K562 (cell line): Measurements from ENCODE around the gene CEP170. TPM values are rescaled to one million over a fixed set of nuclear protein-coding genes. Genes with fewer than 3 reads are reported as not detected.

ENCODE experiments used
- HMG20B ChIP-seq: fragments of 250-450 bp; sonication (Bioruptor Pico); IDR thresholded peaks from 2 replicates; pipeline ENCODE4 v1.5.0; 2021; ENCODE audit warnings: mild to moderate bottlenecking
- SMAD4 ChIP-seq: fragments of 250-450 bp; sonication (Bioruptor Pico); conservative IDR thresholded peaks from 2 replicates; pipeline ENCODE4 v1.8.0; 2021; ENCODE audit warnings: inconsistent platforms, mild to moderate bottlenecking, moderate library complexity
- SRSF3 ChIP-seq: fragments of 200-400 bp; formaldehyde crosslinking; IDR thresholded peaks from 2 replicates; pipeline ENCODE4 v1.6.1; 2016; ENCODE audit warnings: mild to moderate bottlenecking, low read length, moderate library complexity; ENCODE audit not compliant: insufficient read depth
- TGIF2 ChIP-seq: sonication (generic); formaldehyde crosslinking; IDR thresholded peaks from 2 replicates; pipeline ENCODE4 v1.8.1; 2022; ENCODE audit warnings: mild to moderate bottlenecking, missing genetic modification reagents, moderate library complexity
- THRAP3 ChIP-seq: fragments of 450-650 bp; IDR thresholded peaks from 2 replicates; pipeline ENCODE4 v1.6.1; 2016; ENCODE audit warnings: mild to moderate bottlenecking, inconsistent platforms, borderline replicate concordance
- TRIM28 ChIP-seq: fragments of 450-650 bp; IDR thresholded peaks from 2 replicates; pipeline ENCODE4 v1.6.1; 2017
- YY1 ChIP-seq, 3 experiments: IDR thresholded peaks; 2 replicates each; pipeline ENCODE4 v1.6.1; 2011; ENCODE audit warnings: low read length in 2 of 3, mild to moderate bottlenecking in 2 of 3, moderate library complexity in 2 of 3, borderline replicate concordance in 1 of 3, control low read depth in 1 of 3, low read depth in 1 of 3; ENCODE audit not compliant: insufficient read depth in 3 of 3, insufficient replicate concordance in 2 of 3, control insufficient read depth in 1 of 3, insufficient read length in 1 of 3; ENCODE audit errors: extremely low read depth in 1 of 3
- ZNF239 ChIP-seq: fragments of 250-450 bp; sonication (Bioruptor Pico); IDR thresholded peaks from 2 replicates; pipeline ENCODE4 v1.4.0; 2020; ENCODE audit warnings: mild to moderate bottlenecking
- ZNF695 ChIP-seq: fragments of 450-650 bp; formaldehyde crosslinking; IDR thresholded peaks from 2 replicates; pipeline ENCODE4 v1.4.0; 2020; ENCODE audit warnings: mild to moderate bottlenecking, moderate library complexity
- ZZZ3 ChIP-seq: fragments of 450-650 bp; IDR thresholded peaks from 2 replicates; pipeline ENCODE4 v1.6.1; 2016; ENCODE audit warnings: antibody characterized with exemption, mild to moderate bottlenecking, moderate library complexity
- polyA plus RNA-seq, 8 experiments: library from polyadenylated mRNA; depleted of rRNA in 4 of 8; stranded (reverse) in 5 of 8; unstranded in 3 of 8; fragments of >200 nt; fragmentation: Nextera tagmentation in 2 of 8; fragmentation: Illumina TruSeq in 1 of 8; extraction: Ambion mirVana in 2 of 8; extraction: Trizol in 1 of 8; gene quantifications; 2 replicates each; pipeline versions ENCODE4 v1.2.1 to v1.2.3, GENCODE V29; 2011 to 2014; ENCODE audit warnings: inconsistent platforms in 1 of 8, missing spikeins in 1 of 8
- total RNA-seq, 7 experiments: library from RNA; depleted of rRNA in 6 of 7; stranded (reverse); fragments of >200 nt in 6 of 7; fragmentation: Illumina TruSeq in 2 of 7; extraction: Trizol in 2 of 7; gene quantifications; 2 replicates each; pipeline versions ENCODE4 v1.2.1 to v1.2.3, GENCODE V29; 2011 to 2021; ENCODE audit warnings: low replicate concordance in 1 of 7
- TF ChIP-seq, protein P1 (sequence below): fragments of 150-350 bp; IDR thresholded peaks from 2 replicates; pipeline ENCODE4 v1.6.1; 2014; ENCODE audit warnings: low read depth, mild to moderate bottlenecking, low read length, borderline replicate concordance
- TF ChIP-seq, protein P2 (sequence below): fragments of 250-450 bp; sonication (Bioruptor Pico); IDR thresholded peaks from 2 replicates; pipeline ENCODE4 v1.8.0; 2021; ENCODE audit warnings: borderline replicate concordance, mild to moderate bottlenecking, moderate library complexity; ENCODE audit not compliant: poor library complexity, severe bottlenecking
- TF ChIP-seq, protein P3 (sequence below): fragments of 250-450 bp; sonication (Bioruptor Pico); IDR thresholded peaks from 2 replicates; pipeline ENCODE4 v1.9.0; 2021; ENCODE audit warnings: mild to moderate bottlenecking, inconsistent platforms
- TF ChIP-seq, protein P4 (sequence below): fragments of 250-450 bp; sonication (Bioruptor Pico); IDR thresholded peaks from 2 replicates; pipeline ENCODE4 v1.5.1; 2021; ENCODE audit warnings: mild to moderate bottlenecking
- TF ChIP-seq, protein P5 (sequence below): sonication (generic); formaldehyde crosslinking; IDR thresholded peaks from 2 replicates; pipeline ENCODE4 v1.9.0; 2022; ENCODE audit warnings: mild to moderate bottlenecking, missing genetic modification reagents

Gene CEP170
- total and polyA plus RNA-seq, 9 of the 15 experiments (the other 6 are each of a cell fraction or from before 2014, with no cell fraction given): 22.6 to 110 (median 68.5) TPM

DNA sequence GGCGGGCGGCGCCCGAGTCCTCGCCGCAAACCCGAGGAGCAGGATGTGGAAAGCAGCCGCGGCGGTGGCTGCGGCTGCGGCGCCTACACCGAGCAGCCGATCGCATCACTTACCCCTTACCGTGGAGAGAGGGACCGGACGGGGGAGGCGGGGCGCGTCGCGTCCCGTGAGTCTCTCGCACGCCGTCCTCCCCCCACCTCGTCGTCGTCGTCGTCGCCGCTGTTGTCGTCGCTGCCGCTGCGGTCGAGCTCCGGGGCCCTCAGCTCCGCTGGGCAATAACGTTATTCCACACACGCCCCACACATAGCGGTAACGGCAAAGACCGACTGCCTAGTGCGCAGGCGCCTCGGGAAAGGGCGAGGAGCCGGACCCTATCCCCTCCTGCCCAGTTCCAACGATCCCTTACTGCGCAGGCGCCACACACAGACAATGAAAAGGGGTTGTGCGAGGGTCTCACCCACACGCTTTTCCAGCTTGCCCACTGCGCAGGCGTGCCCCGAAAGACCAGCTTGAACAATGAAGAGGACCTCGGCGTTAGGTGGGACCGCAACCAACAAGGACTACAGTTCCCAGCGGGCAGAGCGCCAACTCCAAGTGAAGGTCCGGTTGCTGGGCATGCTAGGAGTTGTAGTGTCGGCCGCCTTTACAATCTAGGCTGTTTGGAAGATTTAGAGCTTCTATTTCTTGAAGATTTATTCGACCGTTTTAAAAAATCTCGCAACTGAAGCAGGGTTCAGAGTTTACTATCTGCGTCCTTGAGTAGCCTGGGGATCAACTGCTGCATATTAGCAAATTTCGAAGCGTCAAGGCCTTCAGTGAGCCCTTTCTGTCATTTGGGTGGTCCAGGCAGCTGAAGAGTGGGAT is at the start of gene CEP170 (continued):
- TF ChIP-seq, protein P1, sequence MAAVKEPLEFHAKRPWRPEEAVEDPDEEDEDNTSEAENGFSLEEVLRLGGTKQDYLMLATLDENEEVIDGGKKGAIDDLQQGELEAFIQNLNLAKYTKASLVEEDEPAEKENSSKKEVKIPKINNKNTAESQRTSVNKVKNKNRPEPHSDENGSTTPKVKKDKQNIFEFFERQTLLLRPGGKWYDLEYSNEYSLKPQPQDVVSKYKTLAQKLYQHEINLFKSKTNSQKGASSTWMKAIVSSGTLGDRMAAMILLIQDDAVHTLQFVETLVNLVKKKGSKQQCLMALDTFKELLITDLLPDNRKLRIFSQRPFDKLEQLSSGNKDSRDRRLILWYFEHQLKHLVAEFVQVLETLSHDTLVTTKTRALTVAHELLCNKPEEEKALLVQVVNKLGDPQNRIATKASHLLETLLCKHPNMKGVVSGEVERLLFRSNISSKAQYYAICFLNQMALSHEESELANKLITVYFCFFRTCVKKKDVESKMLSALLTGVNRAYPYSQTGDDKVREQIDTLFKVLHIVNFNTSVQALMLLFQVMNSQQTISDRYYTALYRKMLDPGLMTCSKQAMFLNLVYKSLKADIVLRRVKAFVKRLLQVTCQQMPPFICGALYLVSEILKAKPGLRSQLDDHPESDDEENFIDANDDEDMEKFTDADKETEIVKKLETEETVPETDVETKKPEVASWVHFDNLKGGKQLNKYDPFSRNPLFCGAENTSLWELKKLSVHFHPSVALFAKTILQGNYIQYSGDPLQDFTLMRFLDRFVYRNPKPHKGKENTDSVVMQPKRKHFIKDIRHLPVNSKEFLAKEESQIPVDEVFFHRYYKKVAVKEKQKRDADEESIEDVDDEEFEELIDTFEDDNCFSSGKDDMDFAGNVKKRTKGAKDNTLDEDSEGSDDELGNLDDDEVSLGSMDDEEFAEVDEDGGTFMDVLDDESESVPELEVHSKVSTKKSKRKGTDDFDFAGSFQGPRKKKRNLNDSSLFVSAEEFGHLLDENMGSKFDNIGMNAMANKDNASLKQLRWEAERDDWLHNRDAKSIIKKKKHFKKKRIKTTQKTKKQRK: no peak
- TF ChIP-seq HMG20B (CRISPR knock-in tag) (no peak; the same call in 1 of the 2 replicates), SMAD4 (peak; percentile 68), ZNF239 (CRISPR knock-in tag) (peak; percentile 36; the same call in 1 of the 2 replicates), SRSF3 (no peak), TRIM28 (no peak), YY1 (IDR thresholded peaks at IDR 0.05; ENCODE audit: borderline replicate concordance in 1 of 3, control insufficient read depth in 1 of 3, extremely low read depth in 1 of 3, insufficient read depth in 3 of 3, insufficient read length in 1 of 3, insufficient replicate concordance in 2 of 3, low read depth in 1 of 3, low read length in 2 of 3) (peak in 1 of 3 experiments; percentile 51), ZZZ3 (no peak), THRAP3 (no peak), ZNF695 (CRISPR knock-in tag) (no peak), TGIF2 (CRISPR knock-in tag) (no peak)
- TF ChIP-seq, protein P2, sequence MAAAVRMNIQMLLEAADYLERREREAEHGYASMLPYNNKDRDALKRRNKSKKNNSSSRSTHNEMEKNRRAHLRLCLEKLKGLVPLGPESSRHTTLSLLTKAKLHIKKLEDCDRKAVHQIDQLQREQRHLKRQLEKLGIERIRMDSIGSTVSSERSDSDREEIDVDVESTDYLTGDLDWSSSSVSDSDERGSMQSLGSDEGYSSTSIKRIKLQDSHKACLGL (CRISPR knock-in tag): no peak
- TF ChIP-seq, protein P3, sequence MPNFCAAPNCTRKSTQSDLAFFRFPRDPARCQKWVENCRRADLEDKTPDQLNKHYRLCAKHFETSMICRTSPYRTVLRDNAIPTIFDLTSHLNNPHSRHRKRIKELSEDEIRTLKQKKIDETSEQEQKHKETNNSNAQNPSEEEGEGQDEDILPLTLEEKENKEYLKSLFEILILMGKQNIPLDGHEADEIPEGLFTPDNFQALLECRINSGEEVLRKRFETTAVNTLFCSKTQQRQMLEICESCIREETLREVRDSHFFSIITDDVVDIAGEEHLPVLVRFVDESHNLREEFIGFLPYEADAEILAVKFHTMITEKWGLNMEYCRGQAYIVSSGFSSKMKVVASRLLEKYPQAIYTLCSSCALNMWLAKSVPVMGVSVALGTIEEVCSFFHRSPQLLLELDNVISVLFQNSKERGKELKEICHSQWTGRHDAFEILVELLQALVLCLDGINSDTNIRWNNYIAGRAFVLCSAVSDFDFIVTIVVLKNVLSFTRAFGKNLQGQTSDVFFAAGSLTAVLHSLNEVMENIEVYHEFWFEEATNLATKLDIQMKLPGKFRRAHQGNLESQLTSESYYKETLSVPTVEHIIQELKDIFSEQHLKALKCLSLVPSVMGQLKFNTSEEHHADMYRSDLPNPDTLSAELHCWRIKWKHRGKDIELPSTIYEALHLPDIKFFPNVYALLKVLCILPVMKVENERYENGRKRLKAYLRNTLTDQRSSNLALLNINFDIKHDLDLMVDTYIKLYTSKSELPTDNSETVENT (CRISPR knock-in tag): peak; percentile 96
- TF ChIP-seq, protein P4, sequence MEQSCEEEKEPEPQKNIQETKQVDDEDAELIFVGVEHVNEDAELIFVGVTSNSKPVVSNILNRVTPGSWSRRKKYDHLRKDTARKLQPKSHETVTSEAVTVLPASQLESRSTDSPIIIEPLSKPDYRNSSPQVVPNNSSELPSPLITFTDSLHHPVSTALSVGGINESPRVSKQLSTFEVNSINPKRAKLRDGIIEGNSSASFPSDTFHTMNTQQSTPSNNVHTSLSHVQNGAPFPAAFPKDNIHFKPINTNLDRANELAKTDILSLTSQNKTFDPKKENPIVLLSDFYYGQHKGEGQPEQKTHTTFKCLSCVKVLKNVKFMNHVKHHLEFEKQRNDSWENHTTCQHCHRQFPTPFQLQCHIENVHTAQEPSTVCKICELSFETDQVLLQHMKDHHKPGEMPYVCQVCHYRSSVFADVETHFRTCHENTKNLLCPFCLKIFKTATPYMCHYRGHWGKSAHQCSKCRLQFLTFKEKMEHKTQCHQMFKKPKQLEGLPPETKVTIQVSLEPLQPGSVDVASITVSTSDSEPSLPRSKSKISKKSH (CRISPR knock-in tag): no peak
- TF ChIP-seq, protein P5, sequence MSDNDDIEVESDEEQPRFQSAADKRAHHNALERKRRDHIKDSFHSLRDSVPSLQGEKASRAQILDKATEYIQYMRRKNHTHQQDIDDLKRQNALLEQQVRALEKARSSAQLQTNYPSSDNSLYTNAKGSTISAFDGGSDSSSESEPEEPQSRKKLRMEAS (CRISPR knock-in tag): peak; percentile 78
